Panc1 (cell line): ENCODE results near the gene EVA1C.
"Not testable (repeated sequence)": the region's sequence is repeated elsewhere in the genome, so short reads cannot be mapped to it uniquely, and the experiment has no call there.

Source experiments
- CTCF ChIP-seq: fragments of 450-650 bp; IDR thresholded peaks from 2 replicates; pipeline ENCODE4 v1.5.1; 2017; ENCODE audit warnings: mild to moderate bottlenecking
- SIN3A ChIP-seq: IDR thresholded peaks from 2 replicates; pipeline ENCODE4 v1.6.1; 2012; ENCODE audit warnings: low read depth, mild to moderate bottlenecking, low read length, moderate library complexity, borderline replicate concordance; ENCODE audit not compliant: insufficient read depth
- TCF7L2 ChIP-seq: IDR thresholded peaks from 2 replicates; pipeline ENCODE4 v1.6.1; 2011; ENCODE audit warnings: mild to moderate bottlenecking, low read depth, low read length, inconsistent platforms

DNA sequence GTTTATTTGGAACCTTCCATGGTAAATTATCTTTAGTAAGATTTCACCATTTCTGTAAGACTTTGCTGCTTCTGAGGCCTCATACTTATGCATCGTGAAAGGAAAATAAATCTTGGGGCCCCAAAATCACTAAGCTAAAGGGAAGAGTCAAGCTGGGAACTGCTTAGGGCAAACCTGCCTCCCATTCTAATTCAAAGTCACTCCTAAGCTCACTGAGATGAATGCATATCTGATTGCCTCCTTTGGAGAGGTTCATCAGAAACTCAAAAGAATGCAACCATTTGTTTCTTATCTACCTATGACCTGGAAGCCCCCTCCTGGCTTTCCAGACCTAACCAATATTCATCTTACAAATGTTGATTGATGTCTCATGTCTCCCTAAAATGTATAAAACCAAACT is 149.0 kb downstream of the EVA1C start:
- not testable (repeated sequence) for TF ChIP-seq TCF7L2, CTCF, SIN3A
